Measurements from ENCODE around the gene NDE1. TPM values are rescaled to one million over a fixed set of nuclear protein-coding genes. Genes with fewer than 3 reads are reported as not detected.

Gene NDE1
- total RNA-seq, 1 experiment from 2014 or later, result 60.7 TPM

GRCh38 chr16:15618392-15618791, 31.7 kb upstream of the NDE1 start:
- H3K4me1 ChIP-seq, result peaks cover 20% of the 10 kb centered on the region
- H3K9me3 Mint-ChIP-seq (ENCODE audit: unreplicated experiment), result no peaks in the 10 kb centered on the region
- no peak overlapping the region for H3K4me3 ChIP-seq (ENCODE audit: low read depth, low read length)
- intact Hi-C loops (cut with micrococcal nuclease; ENCODE audit: unreplicated experiment), result no loop called here
- H3K4me1 Mint-ChIP-seq (ENCODE audit: low read depth, unreplicated experiment), result peaks cover 23% of the 10 kb centered on the region
- H3K4me3 Mint-ChIP-seq (ENCODE audit: unreplicated experiment), result no peak overlapping the region
- H3K27me3 Mint-ChIP-seq (ENCODE audit: insufficient read depth, unreplicated experiment), result no peaks in the 10 kb centered on the region
- H3K27ac Mint-ChIP-seq (ENCODE audit: unreplicated experiment), result no peak overlapping the region
- no peaks in the 10 kb centered on the region for H3K27me3 ChIP-seq (replicated peaks; ENCODE audit: control insufficient read depth, insufficient read depth, low read length)
- TF ChIP-seq, protein P1, sequence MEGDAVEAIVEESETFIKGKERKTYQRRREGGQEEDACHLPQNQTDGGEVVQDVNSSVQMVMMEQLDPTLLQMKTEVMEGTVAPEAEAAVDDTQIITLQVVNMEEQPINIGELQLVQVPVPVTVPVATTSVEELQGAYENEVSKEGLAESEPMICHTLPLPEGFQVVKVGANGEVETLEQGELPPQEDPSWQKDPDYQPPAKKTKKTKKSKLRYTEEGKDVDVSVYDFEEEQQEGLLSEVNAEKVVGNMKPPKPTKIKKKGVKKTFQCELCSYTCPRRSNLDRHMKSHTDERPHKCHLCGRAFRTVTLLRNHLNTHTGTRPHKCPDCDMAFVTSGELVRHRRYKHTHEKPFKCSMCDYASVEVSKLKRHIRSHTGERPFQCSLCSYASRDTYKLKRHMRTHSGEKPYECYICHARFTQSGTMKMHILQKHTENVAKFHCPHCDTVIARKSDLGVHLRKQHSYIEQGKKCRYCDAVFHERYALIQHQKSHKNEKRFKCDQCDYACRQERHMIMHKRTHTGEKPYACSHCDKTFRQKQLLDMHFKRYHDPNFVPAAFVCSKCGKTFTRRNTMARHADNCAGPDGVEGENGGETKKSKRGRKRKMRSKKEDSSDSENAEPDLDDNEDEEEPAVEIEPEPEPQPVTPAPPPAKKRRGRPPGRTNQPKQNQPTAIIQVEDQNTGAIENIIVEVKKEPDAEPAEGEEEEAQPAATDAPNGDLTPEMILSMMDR (IDR thresholded peaks at IDR 0.05; ENCODE audit: insufficient read depth in 1 of 2, low read depth in 1 of 2, low read length in 1 of 2, severe bottlenecking in 1 of 2, unreplicated experiment in 1 of 2), result no peak
- H3K36me3 Mint-ChIP-seq (ENCODE audit: insufficient read depth, unreplicated experiment), result peaks cover 14% of the 10 kb centered on the region
- CTCF ChIA-PET, result no interaction called here
- DNase-seq, result no peak
- POLR2A ChIA-PET, result no interaction called here
- no TSS peak for BruUV-seq (replicated peaks)
- H3K36me3 ChIP-seq (ENCODE audit: control insufficient read depth, insufficient read depth, low read length), result peaks cover 2% of the 10 kb centered on the region
- H3K9me3 ChIP-seq, result peaks cover 4% of the 10 kb centered on the region; the same call in 1 of the 2 replicates

DNA sequence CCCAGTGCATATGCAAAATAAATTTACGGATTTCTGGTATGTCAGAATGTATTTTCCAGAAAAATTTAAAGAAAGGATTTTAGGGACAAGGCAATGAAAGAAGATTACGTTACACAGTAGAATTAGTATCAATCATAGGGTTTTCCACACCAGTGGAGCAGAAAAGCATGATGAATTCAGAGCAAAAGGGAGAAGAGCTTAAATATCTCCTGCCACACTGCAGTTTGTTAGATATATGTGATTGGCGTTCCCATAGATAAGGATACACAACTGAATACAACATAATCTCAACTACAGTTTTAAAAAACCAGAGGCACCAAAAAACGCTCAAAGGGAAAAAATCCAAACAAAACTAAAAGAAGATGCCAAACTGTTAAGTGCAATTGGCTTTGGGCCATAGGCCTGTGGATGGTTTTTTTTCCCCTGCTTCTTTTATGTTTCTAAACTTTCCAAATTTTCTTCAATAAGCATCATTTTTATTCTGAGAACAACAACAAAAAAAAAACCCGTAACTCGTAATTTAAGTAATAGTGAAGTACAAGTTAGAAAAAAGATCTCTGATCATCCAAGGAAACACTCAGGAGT, 29.3 kb upstream of the NDE1 start:
- H3K36me3 ChIP-seq (ENCODE audit: control insufficient read depth, insufficient read depth, low read length), result no peaks in the 10 kb centered on the region; the same call in none of the 2 replicates
- Mint-ChIP-seq H3K4me1 (ENCODE audit: low read depth, unreplicated experiment) (peaks cover 14% of the 10 kb centered on the region), H3K9me3 (ENCODE audit: unreplicated experiment) (no peaks in the 10 kb centered on the region), H3K27me3 (ENCODE audit: insufficient read depth, unreplicated experiment) (no peaks in the 10 kb centered on the region), H3K36me3 (ENCODE audit: insufficient read depth, unreplicated experiment) (peaks cover 15% of the 10 kb centered on the region), H3K4me3 (ENCODE audit: unreplicated experiment) (no peak overlapping the region), H3K27ac (ENCODE audit: unreplicated experiment) (no peak overlapping the region)
- H3K4me1 ChIP-seq, result peaks cover 5% of the 10 kb centered on the region
- intact Hi-C loops (cut with micrococcal nuclease; ENCODE audit: unreplicated experiment), result no loop called here
- no peaks in the 10 kb centered on the region for H3K27me3 ChIP-seq (replicated peaks; ENCODE audit: control insufficient read depth, insufficient read depth, low read length)
- CTCF ChIA-PET, result no interaction called here
- TF ChIP-seq, protein P1 (IDR thresholded peaks at IDR 0.05; ENCODE audit: insufficient read depth in 1 of 2, low read depth in 1 of 2, low read length in 1 of 2, severe bottlenecking in 1 of 2, unreplicated experiment in 1 of 2), result no peak
- no peak for DNase-seq
- POLR2A ChIA-PET, result no interaction called here
- H3K4me3 ChIP-seq (ENCODE audit: low read depth, low read length), result no peak overlapping the region
- BruUV-seq (replicated peaks), result no TSS peak
- no peaks in the 10 kb centered on the region for H3K9me3 ChIP-seq

DNA sequence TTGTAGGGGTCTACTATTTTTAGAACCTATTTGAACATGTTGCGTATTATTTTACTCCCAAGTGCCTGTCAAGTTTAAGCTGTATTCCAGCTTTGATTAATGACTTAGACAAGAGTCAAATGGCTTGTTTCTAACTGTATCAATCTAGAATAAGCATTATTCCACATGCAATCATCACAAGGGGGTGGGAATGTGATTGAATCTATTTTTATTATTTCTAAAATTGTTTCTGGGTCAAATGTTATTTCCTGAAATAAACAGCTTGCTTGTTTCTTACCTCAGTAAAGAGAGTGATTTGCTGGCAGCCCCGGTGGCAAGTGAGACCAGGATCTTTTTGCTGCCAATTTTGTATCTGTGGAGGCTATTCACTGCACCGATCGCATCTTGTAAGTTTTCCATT, 28.6 kb upstream of the NDE1 start:
- TF ChIP-seq, protein P1 (IDR thresholded peaks at IDR 0.05; ENCODE audit: insufficient read depth in 1 of 2, low read depth in 1 of 2, low read length in 1 of 2, severe bottlenecking in 1 of 2, unreplicated experiment in 1 of 2), result no peak
- POLR2A ChIA-PET, result no interaction called here
- peaks cover 13% of the 10 kb centered on the region for H3K36me3 Mint-ChIP-seq (ENCODE audit: insufficient read depth, unreplicated experiment)

More for the DNA sequence above, 28.6 kb upstream of the NDE1 start:
- no peaks in the 10 kb centered on the region; the same call in none of the 2 replicates for H3K36me3 ChIP-seq (ENCODE audit: control insufficient read depth, insufficient read depth, low read length)
- H3K4me3 Mint-ChIP-seq (ENCODE audit: unreplicated experiment), result no peak overlapping the region
- no peaks in the 10 kb centered on the region for H3K27me3 Mint-ChIP-seq (ENCODE audit: insufficient read depth, unreplicated experiment)
- no peaks in the 10 kb centered on the region for H3K9me3 Mint-ChIP-seq (ENCODE audit: unreplicated experiment)
- no TSS peak for BruUV-seq (replicated peaks)
- CTCF ChIA-PET, result no interaction called here
- intact Hi-C loops (cut with micrococcal nuclease; ENCODE audit: unreplicated experiment), result no loop called here
- no peak overlapping the region for H3K27ac Mint-ChIP-seq (ENCODE audit: unreplicated experiment)
- no peak overlapping the region for H3K4me3 ChIP-seq (ENCODE audit: low read depth, low read length)
- no peaks in the 10 kb centered on the region for H3K4me1 ChIP-seq
- H3K9me3 ChIP-seq, result no peaks in the 10 kb centered on the region
- no peak for DNase-seq
- H3K27me3 ChIP-seq (replicated peaks; ENCODE audit: control insufficient read depth, insufficient read depth, low read length), result no peaks in the 10 kb centered on the region
- peaks cover 9% of the 10 kb centered on the region for H3K4me1 Mint-ChIP-seq (ENCODE audit: low read depth, unreplicated experiment)

Data from Caco-2 (cell line).